Stimulated activated CD4-positive, alpha-beta T cell treated with anti-CD3 and anti-CD28 coated beads, TNF-alpha, amount 100 ng/mL, for 48 hours (primary cell): ENCODE data around the gene ZFP64.
"Not testable (repeated sequence)": the region's sequence is repeated elsewhere in the genome, so short reads cannot be mapped to it uniquely, and the experiment has no call there.

ENCODE experiments used
- DNase-seq, 3 donors: peaks; one replicate each; pipeline ENCODE4 v3.0.0-alpha.2; 2020; ENCODE audit warnings: low read depth in 3 of 3

Gene ZFP64

DNA sequence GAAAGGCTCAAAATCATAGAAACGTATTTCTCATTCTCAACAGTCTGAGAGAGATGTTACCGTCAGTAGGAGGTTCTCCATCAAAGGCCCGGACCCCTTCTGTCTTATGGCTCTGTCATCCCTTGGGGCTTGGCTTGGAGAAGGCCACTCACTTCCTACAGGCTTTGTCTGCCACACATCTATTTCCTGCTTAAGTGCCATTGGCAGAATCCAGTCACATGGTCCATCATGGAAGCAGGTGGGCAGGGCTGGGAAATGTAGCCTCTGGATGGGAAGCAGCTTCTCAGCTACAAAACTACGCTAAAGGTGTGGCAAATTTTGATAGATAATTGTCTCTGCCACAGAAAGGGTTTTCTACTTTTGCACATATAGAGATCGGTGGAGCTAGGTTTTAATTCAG lies 12.6 kb upstream of the ZFP64 start:
- no peak for DNase-seq

DNA sequence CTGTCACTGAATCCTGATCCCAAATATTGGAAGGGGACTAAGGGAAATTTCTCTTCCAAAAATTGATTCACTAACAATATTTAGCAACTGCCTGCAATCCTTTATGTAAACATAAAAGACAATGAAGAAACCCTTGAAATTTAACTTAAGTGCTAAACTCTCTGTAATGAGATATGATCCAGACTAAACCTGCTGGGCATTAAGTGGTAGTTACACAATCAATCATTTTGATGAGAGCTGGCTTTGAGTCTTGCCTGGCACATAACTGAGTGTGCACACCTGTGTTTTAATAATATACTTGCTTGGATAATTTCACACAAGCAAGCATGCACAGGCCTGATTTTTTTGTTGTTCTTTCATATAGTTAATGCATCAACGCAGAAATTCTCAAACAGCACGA lies 9.8 kb upstream of the ZFP64 start:
- DNase-seq = no peak

DNA sequence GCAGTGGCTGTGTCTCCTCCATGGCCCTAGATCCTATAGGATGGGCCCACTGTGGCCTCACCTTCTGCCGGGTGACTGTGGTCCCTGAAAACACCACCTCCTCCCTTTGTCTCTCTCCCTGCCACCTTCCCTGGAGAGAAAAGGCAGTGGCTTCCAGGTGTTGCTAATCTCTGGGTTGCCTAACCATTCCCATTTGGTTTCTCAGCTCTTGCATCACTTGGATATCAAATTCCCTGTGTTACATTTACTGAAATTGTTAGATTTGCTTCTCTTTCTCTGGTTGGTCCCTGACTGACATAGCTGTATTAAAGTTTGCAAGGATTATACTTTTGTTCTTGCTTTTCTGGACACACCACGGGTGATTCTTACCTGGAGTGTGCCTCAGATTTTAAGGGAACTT lies 9.3 kb upstream of the ZFP64 start:
- DNase-seq = no peak

DNA sequence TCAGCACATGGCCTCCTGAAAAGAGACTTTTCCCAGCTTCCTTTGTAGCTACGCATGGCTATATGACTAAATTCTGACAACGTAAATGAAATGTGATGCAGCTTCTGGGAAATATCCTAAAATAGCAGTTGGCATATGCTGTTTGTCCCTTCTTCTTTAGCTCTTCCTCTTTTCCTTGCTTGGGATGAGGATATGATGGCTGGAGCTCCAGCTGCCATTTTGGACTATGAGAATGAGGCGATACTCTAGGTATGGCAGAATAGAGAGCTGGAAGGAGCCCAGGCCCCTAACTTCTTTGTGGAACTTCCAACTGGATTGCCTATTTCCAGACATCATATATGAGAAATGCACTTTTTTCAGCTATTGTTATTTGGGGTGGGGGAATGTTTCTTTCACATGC lies 5.3 kb upstream of the ZFP64 start:
- no peak for DNase-seq

DNA sequence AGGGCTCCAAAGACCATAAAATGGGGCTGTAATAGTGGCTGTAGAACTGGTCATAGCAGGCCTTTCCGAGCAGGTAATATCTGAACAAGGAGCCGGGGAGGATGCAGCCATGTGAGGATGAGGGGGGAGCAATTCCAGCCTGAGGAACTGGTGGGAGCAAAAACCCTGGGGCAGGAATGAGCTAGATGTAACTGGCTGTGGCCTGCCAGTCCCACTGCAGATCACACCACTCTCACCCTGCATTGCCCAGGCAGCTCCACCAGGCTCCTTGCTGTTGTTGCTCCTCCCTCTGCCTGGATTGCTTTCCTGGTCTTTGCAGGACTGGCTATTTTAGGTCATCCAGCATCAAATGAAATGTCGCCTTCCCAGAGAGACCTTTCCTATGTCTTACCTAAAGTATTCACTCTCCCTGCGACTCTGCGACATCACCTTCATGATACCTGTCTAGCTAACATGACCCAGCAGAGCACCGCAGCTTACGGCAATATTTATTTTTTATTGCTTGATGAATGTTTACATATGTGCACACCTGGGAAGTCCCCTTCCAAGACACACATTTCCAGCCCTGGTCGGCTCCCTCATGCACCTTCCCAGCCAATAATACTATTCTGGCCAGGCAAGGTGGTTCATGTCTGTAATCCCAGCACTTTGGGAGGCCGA lies 2.4 kb upstream of the ZFP64 start:
- no peak for DNase-seq

DNA sequence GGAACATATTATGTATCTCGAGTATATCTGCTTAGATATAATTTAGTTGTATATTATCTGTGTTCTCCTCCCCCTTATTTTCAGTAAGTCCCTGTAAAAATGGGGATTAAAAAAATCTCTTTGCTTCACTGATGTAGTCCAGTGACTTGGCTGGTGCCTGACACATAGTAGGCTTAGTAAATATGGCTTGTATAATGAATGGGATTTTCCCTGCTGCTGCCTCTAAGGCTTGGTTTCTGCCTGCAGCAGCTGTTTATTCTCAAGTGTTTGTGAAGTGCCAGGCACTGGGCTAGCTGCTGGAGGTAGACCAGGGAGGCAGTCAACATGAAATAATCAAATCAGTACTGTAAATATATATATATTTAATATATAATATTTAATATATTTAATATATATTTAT lies 1.6 kb upstream of the ZFP64 start:
- DNase-seq = no peak

DNA sequence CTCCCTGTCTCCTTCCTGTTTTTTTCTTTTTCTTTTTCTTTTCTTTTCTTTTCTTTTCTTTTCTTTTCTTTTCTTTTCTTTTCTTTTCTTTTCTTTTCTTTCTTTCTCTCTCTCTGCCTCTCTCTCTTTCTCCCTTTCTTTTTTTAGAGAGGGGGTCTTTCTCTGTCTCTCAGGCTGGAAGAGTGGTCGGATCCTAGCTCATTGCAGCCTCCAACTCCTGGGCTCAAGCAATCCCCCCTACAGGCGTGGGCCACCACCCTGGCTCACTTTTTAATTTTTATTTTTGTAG lies 1.1 kb upstream of the ZFP64 start:
- not testable (repeated sequence) for DNase-seq

DNA sequence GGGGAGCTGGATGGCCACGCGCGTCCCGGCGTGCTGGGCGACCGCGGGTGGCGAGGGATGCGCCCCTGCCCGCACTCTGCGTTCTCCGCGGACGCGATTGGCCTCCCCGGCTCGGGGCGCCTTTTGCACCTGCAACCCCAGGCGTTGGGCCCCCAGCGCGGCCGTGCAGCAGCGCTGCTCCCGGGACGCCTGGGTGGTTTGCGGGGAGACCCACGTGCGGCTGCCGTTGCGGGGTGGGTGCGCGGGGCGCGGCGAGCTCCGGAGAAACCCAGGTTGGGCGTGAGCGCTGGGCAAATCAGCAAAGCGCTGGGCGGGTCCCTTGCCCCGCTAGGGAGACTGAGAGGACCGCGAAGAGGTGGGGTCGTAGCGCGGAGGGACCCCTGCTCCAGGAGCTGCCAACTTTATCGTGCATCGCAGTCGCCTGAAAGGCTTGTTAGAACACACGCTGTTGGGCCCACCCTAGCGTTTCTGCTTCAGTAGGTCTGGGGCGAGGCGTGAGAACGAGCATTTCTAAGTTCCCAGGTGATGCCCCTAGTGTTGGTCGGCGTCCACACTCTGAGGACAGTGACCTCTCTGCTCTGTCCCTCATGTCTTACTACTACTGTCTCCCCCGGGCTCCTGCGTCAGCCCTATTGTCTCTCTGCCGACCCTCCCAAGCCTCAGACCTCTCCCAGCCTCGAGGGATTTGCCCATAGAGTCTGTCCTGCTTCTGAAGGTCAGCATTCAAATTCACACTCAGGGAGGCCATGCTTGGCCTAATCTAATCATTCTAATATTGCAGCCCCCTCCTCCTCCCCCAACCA lies 538 bp upstream of the ZFP64 start:
- peak in 2 of 3 donors; percentile 27 to 44 for DNase-seq

DNA sequence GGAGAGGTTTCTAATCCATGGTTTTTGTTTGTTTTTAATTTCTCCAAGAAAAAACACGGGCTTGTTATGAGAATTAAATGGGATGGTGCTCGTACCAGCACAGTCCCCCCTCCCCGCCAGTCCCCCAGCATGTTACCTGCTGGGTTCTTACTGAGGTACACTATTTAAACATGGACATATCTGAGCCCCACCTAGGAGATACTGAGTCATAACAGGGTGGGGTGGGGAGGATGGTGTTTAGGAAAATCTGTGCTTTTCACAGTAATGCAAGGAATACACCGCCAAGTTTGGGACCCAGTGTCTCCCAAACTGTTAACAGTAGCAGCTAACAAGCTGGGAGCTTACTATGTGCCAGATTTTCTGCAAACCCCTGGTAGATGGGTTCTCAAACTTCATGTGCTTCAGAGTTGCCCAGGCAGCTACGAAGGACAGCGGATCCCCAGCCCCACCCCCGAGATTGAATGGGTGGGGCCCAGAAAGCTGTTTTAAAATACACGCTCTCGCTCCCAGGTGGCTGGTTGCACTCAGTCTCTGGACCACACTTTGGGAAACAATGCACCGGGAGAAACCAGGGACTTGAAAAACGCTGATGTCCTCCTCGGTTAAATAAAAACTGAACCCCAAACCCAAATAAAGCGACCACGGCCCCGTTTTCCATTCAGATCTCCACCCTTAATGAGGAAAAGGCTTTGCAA lies 995 bp downstream of the ZFP64 start:
- DNase-seq = peak in 1 of 3 donors; percentile 21

DNA sequence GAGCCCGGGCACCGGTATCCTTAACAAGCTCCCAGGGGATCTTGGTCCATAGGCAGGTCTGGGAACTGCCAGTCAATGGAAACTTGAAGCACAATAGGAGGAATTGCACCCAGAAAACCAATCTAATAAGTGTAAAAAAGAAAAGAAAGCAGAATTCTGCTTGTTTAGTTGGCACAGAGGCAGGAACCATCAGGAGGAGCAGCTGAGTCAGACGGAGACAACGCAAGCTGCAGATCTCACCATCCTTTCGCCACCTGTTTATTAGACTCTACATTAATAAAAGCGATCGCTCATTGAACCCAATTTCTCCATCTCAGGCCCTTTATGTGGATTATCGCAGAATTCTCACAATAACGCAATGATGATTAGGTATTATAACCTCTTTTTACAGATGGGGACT lies 9.8 kb downstream of the ZFP64 start:
- no peak for DNase-seq

DNA sequence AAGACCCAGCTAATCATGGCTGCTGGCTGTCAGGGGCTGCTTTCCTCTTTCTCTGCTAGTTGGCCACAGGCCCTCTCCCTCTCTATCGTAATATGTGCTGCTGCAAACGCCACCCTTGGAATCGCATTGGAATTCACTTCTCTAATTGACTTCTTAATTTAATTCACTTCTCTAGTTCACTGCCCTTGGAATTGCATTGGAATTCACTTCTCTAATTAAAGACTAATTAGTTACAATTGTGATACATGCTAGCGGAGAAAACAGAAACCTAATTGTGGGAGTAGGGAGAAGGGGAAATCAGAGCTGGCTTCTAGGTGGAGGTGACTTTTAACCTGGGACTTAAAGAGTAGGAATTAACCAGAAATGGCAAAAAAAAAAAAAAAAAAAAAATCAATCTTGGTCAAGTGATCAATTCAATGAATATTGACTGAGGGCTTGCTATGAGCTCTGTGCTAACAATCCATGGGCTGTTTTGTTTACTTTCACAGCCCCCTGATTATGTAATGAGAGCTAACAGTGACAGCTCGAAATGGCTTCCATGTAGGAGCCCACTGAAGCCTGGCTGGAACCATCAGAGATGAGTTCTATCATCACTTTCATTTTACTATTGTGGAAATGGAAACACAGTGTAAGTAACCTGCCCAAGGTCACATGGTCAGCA lies 11.3 kb downstream of the ZFP64 start:
- DNase-seq = no peak

DNA sequence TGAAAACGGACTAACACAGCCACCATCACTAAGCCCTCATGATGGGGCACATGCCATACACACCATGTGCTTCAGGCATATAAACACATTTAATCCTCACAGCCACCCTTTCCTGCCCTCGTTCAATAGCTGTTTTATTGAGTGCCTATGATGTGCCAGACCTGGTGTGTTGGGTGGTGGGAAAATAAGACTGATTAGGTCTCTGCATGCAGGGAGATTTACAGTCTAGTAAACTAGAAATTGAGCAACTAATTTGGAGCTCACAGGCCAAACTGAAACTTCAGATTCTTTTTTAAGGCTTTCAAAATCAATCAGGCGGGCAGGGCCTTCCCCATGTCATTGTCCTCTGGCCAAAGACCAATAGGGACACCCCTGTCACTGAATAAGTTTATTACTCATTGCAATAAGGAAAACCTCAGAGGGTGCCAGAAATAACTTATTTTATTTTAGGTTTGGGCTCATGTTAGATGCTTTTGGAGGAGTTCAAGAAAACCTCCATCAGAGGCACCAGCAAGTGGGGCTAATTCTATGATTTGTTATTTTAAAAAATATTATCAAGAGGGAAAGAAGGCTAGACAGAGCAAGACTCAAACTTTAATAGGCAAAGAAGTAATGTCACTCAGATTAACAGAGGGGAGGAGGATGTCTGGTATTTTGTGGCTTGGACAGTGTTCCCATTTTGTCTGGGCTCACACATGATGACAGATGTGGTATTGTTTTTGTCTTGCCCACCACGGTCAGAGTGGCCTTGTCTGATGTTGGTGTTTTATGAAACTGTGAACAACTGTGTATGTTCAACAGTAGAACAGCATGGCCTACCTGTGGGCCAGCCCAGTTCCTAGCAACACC lies 12.0 kb downstream of the ZFP64 start:
- DNase-seq = peak in 1 of 3 donors; percentile 29

DNA sequence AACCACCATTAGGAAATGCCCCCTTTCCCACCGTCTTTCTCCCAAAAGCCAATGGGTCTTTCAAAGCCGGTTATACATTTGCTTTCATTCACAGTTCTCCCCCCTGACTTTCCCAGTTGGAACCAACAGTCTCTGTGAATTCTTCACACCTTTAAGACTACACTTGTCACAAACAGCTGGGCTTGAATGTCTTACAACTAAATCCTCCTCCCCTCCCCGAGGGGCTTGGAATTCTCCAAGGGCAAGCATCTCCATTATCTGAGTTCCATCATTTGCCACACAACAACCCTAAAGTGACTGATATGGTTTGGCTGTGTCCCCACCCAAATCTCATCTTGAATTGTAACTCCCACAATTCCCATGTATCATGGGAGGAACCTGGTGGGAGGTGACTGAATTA lies 12.9 kb downstream of the ZFP64 start:
- no peak for DNase-seq

DNA sequence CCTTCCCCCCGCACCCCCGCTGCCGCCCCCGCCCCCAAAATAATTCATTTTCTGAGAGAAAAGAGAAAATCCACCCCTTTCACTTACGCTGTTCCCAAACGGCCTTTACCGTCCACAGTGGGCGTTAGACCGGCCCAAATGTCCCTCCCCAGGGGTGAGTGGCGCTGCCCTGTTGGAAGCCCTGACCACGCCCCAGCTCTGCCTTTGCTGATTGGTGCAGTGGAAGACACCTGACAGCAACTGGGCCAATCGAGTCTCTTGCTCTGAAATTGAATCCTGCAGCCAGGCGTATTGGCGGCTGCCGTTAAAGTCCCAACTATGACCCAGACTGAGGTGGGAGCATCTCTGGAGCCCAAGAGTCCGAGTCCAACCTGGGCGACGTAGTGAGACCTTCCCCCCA lies 15.7 kb downstream of the ZFP64 start:
- DNase-seq = no peak

DNA sequence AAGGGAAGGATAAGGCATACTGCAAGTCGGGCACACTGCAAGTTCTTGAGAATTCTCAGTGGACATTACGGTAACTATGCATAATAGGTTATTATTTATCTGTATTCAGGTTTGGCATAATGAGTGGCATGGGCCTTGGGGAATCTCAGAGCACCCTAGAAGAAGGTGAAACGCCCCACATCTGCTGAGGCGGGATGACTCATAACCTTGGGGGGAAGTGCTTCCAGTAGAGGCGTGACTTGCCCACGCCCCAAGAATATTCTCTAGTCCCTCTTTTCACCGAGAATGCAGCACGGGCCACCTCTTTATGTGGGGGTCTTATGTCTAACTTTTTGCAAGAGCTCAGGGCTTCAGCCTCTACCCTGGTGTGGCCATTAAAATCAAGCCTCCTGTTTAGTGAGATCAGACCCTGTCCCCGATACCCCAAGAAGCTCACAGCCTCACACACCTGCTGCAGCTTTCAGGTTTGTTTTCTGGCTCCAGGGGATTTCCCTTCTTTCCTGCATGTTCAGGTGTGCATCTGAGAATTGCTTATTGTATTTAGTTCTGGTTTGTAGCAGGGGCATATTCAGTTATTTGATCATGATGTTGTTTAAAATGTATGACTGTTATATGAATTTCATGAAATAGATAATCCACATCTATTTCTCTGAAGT lies 19.1 kb downstream of the ZFP64 start:
- no peak for DNase-seq

DNA sequence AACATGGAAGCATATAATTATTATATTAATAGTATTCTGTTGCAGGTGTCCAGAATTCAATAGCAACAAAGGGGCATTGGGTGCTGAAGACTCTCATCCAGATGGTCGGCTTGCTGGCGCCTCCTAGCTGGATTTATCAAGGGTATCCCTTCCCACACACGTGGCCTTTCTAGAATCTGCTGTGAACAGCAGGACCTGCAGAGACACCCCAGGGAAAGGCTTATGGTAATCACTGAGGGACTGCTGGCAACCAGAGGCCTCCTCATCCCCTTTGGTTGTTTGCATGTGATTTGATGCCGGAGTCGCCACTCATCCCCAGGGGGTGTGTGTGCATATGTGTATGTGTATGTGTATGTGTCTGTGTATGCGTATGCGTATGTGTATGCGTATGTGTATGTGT lies 20.6 kb downstream of the ZFP64 start:
- no peak for DNase-seq

DNA sequence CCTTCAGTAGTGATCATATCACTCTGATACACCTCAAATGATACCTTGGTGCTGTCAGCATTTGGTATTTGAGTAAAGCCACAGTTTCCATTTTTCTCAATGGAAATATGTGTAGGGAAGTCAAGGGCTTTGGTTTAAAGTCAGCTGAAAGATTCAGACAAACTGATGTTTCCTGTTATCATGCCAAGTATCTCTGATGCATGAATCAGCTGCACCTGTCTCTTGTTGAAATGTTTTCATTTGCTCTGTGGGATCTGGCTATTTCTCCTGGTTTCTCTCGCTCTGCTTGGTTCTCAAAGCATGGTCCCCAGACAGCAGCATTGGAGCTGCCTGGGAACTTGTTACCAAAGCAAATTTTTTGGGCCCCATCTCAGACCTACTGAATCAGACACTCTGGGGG lies 23.5 kb downstream of the ZFP64 start:
- no peak for DNase-seq

DNA sequence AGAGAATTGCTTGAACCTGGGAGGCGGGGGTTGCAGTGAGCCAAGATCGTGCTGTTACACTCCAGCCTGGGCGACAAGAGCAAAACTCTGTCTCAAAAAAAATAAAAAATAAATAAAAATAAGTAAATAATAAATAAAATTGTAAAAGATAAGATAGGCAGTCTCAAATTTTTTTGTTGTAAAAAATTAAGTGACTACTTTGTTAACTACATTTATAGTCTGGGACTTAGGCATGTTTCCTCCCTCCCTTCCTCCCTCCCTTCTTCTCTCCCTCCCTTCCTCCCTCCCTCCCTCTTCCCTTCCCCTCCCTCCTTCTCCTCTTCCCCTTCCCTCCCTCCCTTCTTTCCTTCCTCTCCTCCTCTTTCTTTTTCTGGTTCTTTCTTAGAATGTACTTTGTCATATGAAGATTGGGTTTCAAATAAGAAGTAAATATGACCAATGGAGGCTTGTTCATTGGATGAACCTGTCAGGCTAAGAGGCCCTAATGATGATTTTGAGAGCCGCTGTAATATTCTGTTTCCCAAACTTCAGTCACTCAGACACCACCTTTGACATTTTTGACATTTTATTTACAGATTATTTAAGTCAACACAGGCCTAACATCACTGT lies 24.2 kb downstream of the ZFP64 start:
- no peak for DNase-seq

DNA sequence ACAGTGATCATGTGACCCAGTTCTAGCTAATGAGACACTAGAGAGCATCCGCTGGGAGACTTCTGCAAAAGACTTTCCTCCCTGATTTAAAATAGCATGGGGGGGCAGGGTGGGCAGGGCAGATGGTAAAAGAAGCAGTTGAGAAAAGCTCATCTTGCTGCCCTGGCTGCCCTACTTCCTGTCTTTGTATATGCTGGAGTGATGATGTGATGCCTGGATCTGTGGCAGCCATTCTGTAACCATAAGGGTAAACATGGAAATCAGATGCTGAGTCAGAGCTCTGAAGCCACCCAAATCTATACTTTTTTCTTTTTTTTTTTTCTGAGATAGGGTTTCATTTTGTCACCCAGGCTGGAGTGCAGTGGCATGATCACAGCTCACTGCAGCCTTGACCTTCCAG lies 25.4 kb downstream of the ZFP64 start:
- no peak for DNase-seq

DNA sequence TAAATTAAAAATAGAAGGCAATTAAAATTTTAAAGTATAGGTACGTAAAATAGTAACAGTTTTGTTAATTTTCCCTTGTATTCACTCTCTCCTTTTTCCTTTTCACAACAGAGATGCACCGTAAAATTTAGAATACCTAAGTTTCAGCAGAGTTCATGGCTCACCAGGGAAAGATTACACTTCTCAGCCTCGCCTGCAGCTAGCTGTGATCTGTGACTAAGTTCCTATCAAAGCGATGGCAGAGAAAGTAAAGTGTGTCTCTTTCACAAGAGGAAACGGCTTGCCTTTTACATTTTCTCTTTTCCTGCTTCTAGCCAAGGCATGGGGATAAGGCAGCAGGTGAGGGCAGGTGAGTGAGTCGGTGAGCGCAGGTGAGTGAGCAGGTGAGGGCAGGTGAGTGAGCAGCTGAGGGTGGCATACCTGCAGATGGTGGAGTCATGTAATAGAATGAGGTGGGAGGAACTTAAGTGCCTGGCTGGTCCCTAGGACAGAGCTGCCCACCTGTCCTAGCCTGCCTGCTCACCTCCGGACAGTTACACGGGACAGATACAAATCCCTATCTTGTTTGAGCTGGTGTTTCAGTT lies 30.9 kb downstream of the ZFP64 start:
- DNase-seq = no peak
